ENCODE results near the gene HOMER3. TPM values are rescaled to one million over a fixed set of nuclear protein-coding genes. Genes with fewer than 3 reads are reported as not detected.

The HOMER3 gene
- total and polyA plus RNA-seq, 10 of the 15 experiments (the other 5 are each of a cell fraction or from before 2014, with no cell fraction given), result 0.18 to 10.6 (median 0.50) TPM; not detected in 2

GRCh38 chr19:18969931-18970659, 29.1 kb upstream of the HOMER3 start (continued):
- TF ChIP-seq BHLHE40 (IDR thresholded peaks at IDR 0.05; ENCODE audit: borderline replicate concordance in 1 of 2, low read depth in 2 of 2, low read length in 1 of 2) (no peak), MTA3 (IDR thresholded peaks at IDR 0.05; ENCODE audit: borderline replicate concordance, low read length) (no peak), TCF12 (IDR thresholded peaks at IDR 0.05; ENCODE audit: low read depth, low read length) (no peak)

- Histone ChIP-seq H3K9ac (ENCODE audit: control insufficient read depth, insufficient read depth, low read length) (no peak overlapping the region), H4K20me1 (ENCODE audit: control insufficient read depth, insufficient read depth) (no peaks in the 10 kb centered on the region), H3K79me2 (ENCODE audit: control insufficient read depth, insufficient read depth, low read length) (no peaks in the 10 kb centered on the region), H3K4me1 (ENCODE audit: control insufficient read depth, insufficient read depth, low read length) (no peaks in the 10 kb centered on the region), H3K4me3 (no peak overlapping the region), H3K27ac (ENCODE audit: control insufficient read depth, insufficient read depth) (no peak overlapping the region), H2AFZ (ENCODE audit: control insufficient read depth, low read depth, low read length) (no peak overlapping the region), H3K9me3 (replicated peaks; ENCODE audit: control insufficient read depth, insufficient read depth, low read length) (no peaks in the 10 kb centered on the region; the same call in 2 of the 3 replicates), H3K4me2 (ENCODE audit: control insufficient read depth, insufficient read depth) (no peak overlapping the region), H3K27me3 (replicated peaks in 1 of 2; ENCODE audit: control insufficient read depth in 2 of 2, insufficient read depth in 2 of 2, low read length in 1 of 2) (no peaks in the 10 kb centered on the region), H3K36me3 (ENCODE audit: control insufficient read depth in 2 of 2, insufficient read depth in 2 of 2, low read length in 1 of 2) (no peaks in the 10 kb centered on the region)
- FAIRE-seq (no peak), ATAC-seq (no peak), DNase-seq (ENCODE audit: low read depth, low spot score) (no peak)
- RAD21 ChIA-PET (ENCODE audit: unreplicated experiment), result no interaction called here
- POLR2A ChIA-PET, result no interaction called here
- SMC1A ChIA-PET (ENCODE audit: uncharacterized antibody, unreplicated experiment), result no interaction called here
- no TSS peak for BruUV-seq (replicated peaks)
- CTCF ChIA-PET, result interaction anchor here (0.6 kb wide), 1 partner anchor 43 kb away, joined by 3 read pairs; no protein-coding TSS in a partner anchor
- in situ Hi-C loops (cut with MboI), result no loop called here
- TF ChIP-seq ZNF217 (IDR thresholded peaks at IDR 0.05) (no peak), MEF2A (IDR thresholded peaks at IDR 0.05; ENCODE audit: insufficient read depth, low read depth, low read length) (no peak), MYB (IDR thresholded peaks at IDR 0.05; ENCODE audit: borderline replicate concordance, low read depth, low read length) (no peak), BCL3 (IDR thresholded peaks at IDR 0.05; ENCODE audit: borderline replicate concordance, insufficient read depth, low read depth, low read length, poor library complexity, severe bottlenecking) (no peak), ZBTB11 (CRISPR knock-in tag; IDR thresholded peaks at IDR 0.05) (no peak), RAD51 (IDR thresholded peaks at IDR 0.05) (no peak)
- intact Hi-C loops (cut with micrococcal nuclease; ENCODE audit: unreplicated experiment), result no loop called here
- 11% methylated on average over 11 of the region's 11 CpGs for WGBS (ENCODE audit: insufficient coverage, insufficient replicate concordance, low lambda C conversion rate, missing lambda C conversion rate)
These were observed 26.5 kb upstream of the HOMER3 start for GRCh38 chr19:18967358-18968146.

Measured in GM12878 (cell line).